ENCODE measurements around the gene TMEM45A. TPM values are rescaled to one million over a fixed set of nuclear protein-coding genes. Genes with fewer than 3 reads are reported as not detected.

Gene TMEM45A
- total and polyA plus RNA-seq, 3 donors from 2014 or later, result 12.2 to 56.0 (median 18.3) TPM

GRCh38 chr3:100603469-100603868, 111.0 kb downstream of the TMEM45A start:
- intact Hi-C loops (cut with DNase I; ENCODE audit: low total_unique reads), result no loop called here
- Histone ChIP-seq H3K9me3 (no peaks in the 10 kb centered on the region), H3K4me3 (no peak overlapping the region), H3K27ac (no peak overlapping the region), H3K4me1 (no peaks in the 10 kb centered on the region), H3K27me3 (no peaks in the 10 kb centered on the region), H3K36me3 (ENCODE audit: low read depth, missing control alignments) (no peaks in the 10 kb centered on the region)
- TF ChIP-seq POLR2A (IDR thresholded peaks at IDR 0.05), result no peak
- peak in 2 of 3 experiments; percentile 18 to 33 for TF ChIP-seq CTCF (IDR thresholded peaks at IDR 0.05)
- DNase-seq, result no peak
- 42 to 48% methylated on average over 5 of the region's 5 CpGs for WGBS, 2 donors

GRCh38 chr3:100605358-100605757, 112.9 kb downstream of the TMEM45A start:
- Histone ChIP-seq H3K9me3 (no peaks in the 10 kb centered on the region), H3K4me3 (no peak overlapping the region), H3K36me3 (ENCODE audit: low read depth, missing control alignments) (no peaks in the 10 kb centered on the region), H3K27ac (no peak overlapping the region), H3K27me3 (no peaks in the 10 kb centered on the region), H3K4me1 (no peaks in the 10 kb centered on the region)
- 80 to 87% methylated on average over 8 of the region's 8 CpGs for WGBS, 2 donors
- intact Hi-C loops (cut with DNase I; ENCODE audit: low total_unique reads), result no loop called here
- DNase-seq, result no peak
- no peak for TF ChIP-seq POLR2A (IDR thresholded peaks at IDR 0.05)
- no peak for TF ChIP-seq CTCF (IDR thresholded peaks at IDR 0.05)

GRCh38 chr3:100606894-100607512, 114.6 kb downstream of the TMEM45A start:
- Histone ChIP-seq H3K27ac (no peak overlapping the region), H3K4me3 (no peak overlapping the region), H3K36me3 (ENCODE audit: low read depth, missing control alignments) (no peaks in the 10 kb centered on the region), H3K9me3 (no peaks in the 10 kb centered on the region), H3K4me1 (no peaks in the 10 kb centered on the region), H3K27me3 (no peaks in the 10 kb centered on the region)
- TF ChIP-seq CTCF (IDR thresholded peaks at IDR 0.05) (no peak), POLR2A (IDR thresholded peaks at IDR 0.05) (no peak)
- intact Hi-C loops (cut with DNase I; ENCODE audit: low total_unique reads), result no loop called here
- DNase-seq, result no peak

GRCh38 chr3:100609305-100609704, 116.9 kb downstream of the TMEM45A start, which contains the start of gene ADGRG7:
Gene ADGRG7 (plus strand): TSS chr3:100609601. CDS start chr3:100609857, 256 bp downstream.
- Histone ChIP-seq H3K4me1 (no peaks in the 10 kb centered on the region), H3K36me3 (ENCODE audit: low read depth, missing control alignments) (no peaks in the 10 kb centered on the region), H3K27me3 (no peaks in the 10 kb centered on the region), H3K9me3 (no peaks in the 10 kb centered on the region), H3K4me3 (no peak within 1 kb of the TSS), H3K27ac (no peak within 1 kb of the TSS)
- WGBS, 2 donors, result 89 to 92% methylated on average over 2 of the region's 2 CpGs
- intact Hi-C loops (cut with DNase I; ENCODE audit: low total_unique reads), result no loop called here
- no peak for DNase-seq
- TF ChIP-seq CTCF (IDR thresholded peaks at IDR 0.05) (no peak), POLR2A (IDR thresholded peaks at IDR 0.05) (no peak)

- intact Hi-C loops (cut with DNase I; ENCODE audit: low total_unique reads), result no loop called here
- Histone ChIP-seq H3K4me3 (no peak overlapping the region), H3K4me1 (no peaks in the 10 kb centered on the region), H3K9me3 (no peaks in the 10 kb centered on the region), H3K27ac (no peak overlapping the region), H3K27me3 (no peaks in the 10 kb centered on the region), H3K36me3 (ENCODE audit: low read depth, missing control alignments) (no peaks in the 10 kb centered on the region)
- TF ChIP-seq POLR2A (IDR thresholded peaks at IDR 0.05) (no peak), CTCF (IDR thresholded peaks at IDR 0.05) (no peak)
- 69 to 80% methylated on average over 2 of the region's 2 CpGs for WGBS, 2 donors
- no peak for DNase-seq
These were observed 117.5 kb downstream of the TMEM45A start for GRCh38 chr3:100609963-100610362.
